DND-41 (cell line): Measurements from ENCODE around the gene SP2.
"Not testable (repeated sequence)": the region's sequence is repeated elsewhere in the genome, so short reads cannot be mapped to it uniquely, and the experiment has no call there.

Experiments
- ATAC-seq: fragments of 200-7000 bp; cut with Tn5 transposase; 3 replicates; pipeline ENCODE4 v1.9.1; 2021; ENCODE audit warnings: low read depth; ENCODE audit not compliant: insufficient read depth
- DNase-seq: peaks from one replicate; pipeline ENCODE4 v3.0.0-alpha.2; 2020
- H2AFZ ChIP-seq: 2 replicates; pipeline ENCODE4 v1.6.0; 2012; ENCODE audit warnings: low read depth, low read length
- H3K27ac ChIP-seq: 2 replicates; pipeline ENCODE4 v1.5.1; 2012; ENCODE audit warnings: low read length, inconsistent platforms
- H3K27me3 ChIP-seq: fragments of 200-600 bp; sonication (generic); 2 replicates; pipeline ENCODE4 v1.6.0; 2012; ENCODE audit warnings: low read length, mild to moderate bottlenecking, inconsistent platforms; ENCODE audit not compliant: insufficient read depth, poor library complexity
- H3K36me3 ChIP-seq: 2 replicates; pipeline ENCODE4 v1.5.1; 2012; ENCODE audit warnings: low read length, inconsistent platforms; ENCODE audit not compliant: insufficient read depth
- H3K4me1 ChIP-seq: 2 replicates; pipeline ENCODE4 v1.5.1; 2012; ENCODE audit warnings: mild to moderate bottlenecking, low read length; ENCODE audit not compliant: insufficient read depth
- H3K4me2 ChIP-seq: 2 replicates; pipeline ENCODE4 v1.6.0; 2012; ENCODE audit warnings: mild to moderate bottlenecking, moderate library complexity, low read length, inconsistent platforms; ENCODE audit not compliant: insufficient read depth
- H3K4me3 ChIP-seq, 2 experiments: fragments of 200-600 bp in 1 of 2; shearing (Covaris generic) in 1 of 2; 2 replicates each; pipeline ENCODE4 v1.5.1; 2012 to 2016; ENCODE audit warnings: inconsistent platforms in 2 of 2, low read length in 2 of 2, mild to moderate bottlenecking in 2 of 2, low read depth in 1 of 2, moderate library complexity in 1 of 2
- H3K79me2 ChIP-seq: 2 replicates; pipeline ENCODE4 v1.6.0; 2012; ENCODE audit warnings: low read length, inconsistent platforms; ENCODE audit not compliant: insufficient read depth
- H3K9ac ChIP-seq: 2 replicates; pipeline ENCODE4 v1.6.0; 2012; ENCODE audit warnings: low read depth, mild to moderate bottlenecking, inconsistent platforms, low read length, moderate library complexity
- H3K9me3 ChIP-seq: 2 replicates; pipeline ENCODE4 v1.5.1; 2012; ENCODE audit warnings: low read length, moderate library complexity, mild to moderate bottlenecking, inconsistent platforms; ENCODE audit not compliant: insufficient read depth, severe bottlenecking
- H4K20me1 ChIP-seq: 2 replicates; pipeline ENCODE4 v1.6.0; 2012; ENCODE audit warnings: low read length; ENCODE audit not compliant: insufficient read depth
- CTCF ChIP-seq: IDR thresholded peaks from 2 replicates; pipeline ENCODE4 v1.5.1; 2012; ENCODE audit warnings: borderline replicate concordance, low read length, moderate library complexity, mild to moderate bottlenecking; ENCODE audit not compliant: poor library complexity, severe bottlenecking; ENCODE audit errors: extremely low read depth
- EZH2 ChIP-seq: IDR thresholded peaks from 3 replicates; pipeline ENCODE4 v1.6.1; 2012; ENCODE audit warnings: borderline replicate concordance, low read depth, mild to moderate bottlenecking, moderate library complexity, low read length, inconsistent platforms; ENCODE audit not compliant: severe bottlenecking

SP2 gene

GRCh38 chr17:47917581-47917980 lies 21.5 kb downstream of the SP2 start:
- H3K9ac ChIP-seq: no peak overlapping the region
- ATAC-seq: no peak
- DNase-seq: no peak

GRCh38 chr17:47918006-47918405 lies 22.0 kb downstream of the SP2 start:
- Histone ChIP-seq H3K79me2 (0 out of 2 replicates have a peak, but pooled peaks cover 2% of the 10 kb centered on the region), H3K27ac (no peak overlapping the region), H3K36me3 (peaks cover 38% of the 10 kb centered on the region), H3K4me1 (no peaks in the 10 kb centered on the region), H3K9me3 (no peaks in the 10 kb centered on the region), H3K27me3 (no peaks in the 10 kb centered on the region), H3K4me2 (no peak overlapping the region), H2AFZ (no peak overlapping the region), H3K9ac (no peak overlapping the region), H3K4me3 (no peak overlapping the region), H4K20me1 (no peaks in the 10 kb centered on the region)
- ATAC-seq (no peak), DNase-seq (no peak)
- TF ChIP-seq CTCF (no peak), EZH2 (no peak)

More at GRCh38 chr17:47917581-47917980, 21.5 kb downstream of the SP2 start:
- Histone ChIP-seq H3K27me3 (no peaks in the 10 kb centered on the region), H3K79me2 (0 out of 2 replicates have a peak, but pooled peaks cover 2% of the 10 kb centered on the region), H2AFZ (no peak overlapping the region), H3K4me2 (no peak overlapping the region), H3K4me3 (no peak overlapping the region), H3K36me3 (peaks cover 36% of the 10 kb centered on the region), H3K9me3 (no peaks in the 10 kb centered on the region), H4K20me1 (no peaks in the 10 kb centered on the region), H3K4me1 (no peaks in the 10 kb centered on the region), H3K27ac (no peak overlapping the region)
- TF ChIP-seq CTCF (no peak), EZH2 (no peak)

GRCh38 chr17:47918991-47919390 lies 23.0 kb downstream of the SP2 start:
- Histone ChIP-seq H3K4me3 (no peak overlapping the region), H3K4me2 (no peak overlapping the region), H3K27me3 (no peaks in the 10 kb centered on the region), H3K79me2 (no peaks in the 10 kb centered on the region), H3K9ac (no peak overlapping the region), H3K36me3 (peaks cover 47% of the 10 kb centered on the region), H2AFZ (no peak overlapping the region), H3K9me3 (no peaks in the 10 kb centered on the region), H3K27ac (no peak overlapping the region), H3K4me1 (no peaks in the 10 kb centered on the region), H4K20me1 (no peaks in the 10 kb centered on the region)
- ATAC-seq: no peak
- no peak for DNase-seq
- TF ChIP-seq EZH2 (no peak), CTCF (no peak)

GRCh38 chr17:47919889-47920288 lies 23.9 kb downstream of the SP2 start:
- not testable (repeated sequence) for H3K4me3 ChIP-seq, H3K79me2 ChIP-seq, H2AFZ ChIP-seq, H3K4me2 ChIP-seq, H3K27ac ChIP-seq, H3K9me3 ChIP-seq, H3K4me1 ChIP-seq, H4K20me1 ChIP-seq, ATAC-seq, H3K27me3 ChIP-seq, H3K9ac ChIP-seq, DNase-seq
- peaks cover 56% of the 10 kb centered on the region for H3K36me3 ChIP-seq
